K562 (cell line): Measurements from ENCODE around the gene ACACB. TPM values are rescaled to one million over a fixed set of nuclear protein-coding genes. Genes with fewer than 3 reads are reported as not detected.

ENCODE experiments used
- CTBP1 ChIP-seq: fragments of 450-650 bp; IDR thresholded peaks from 2 replicates; pipeline ENCODE4 v1.6.1; 2016; ENCODE audit warnings: borderline replicate concordance
- CXXC5 ChIP-seq: fragments of 250-450 bp; sonication (Bioruptor Pico); IDR thresholded peaks from 2 replicates; pipeline ENCODE4 v1.8.0; 2022; ENCODE audit warnings: inconsistent platforms, mild to moderate bottlenecking, moderate library complexity
- ELF1 ChIP-seq: fragments of 200-800 bp; sonication (Bioruptor generic); IDR thresholded peaks from 2 replicates; pipeline ENCODE4 v1.6.1; 2016; ENCODE audit warnings: missing genetic modification characterization, missing compliant biosample characterization
- ETS2 ChIP-seq: IDR thresholded peaks from 2 replicates; pipeline ENCODE4 v1.6.1; 2016; ENCODE audit warnings: borderline replicate concordance, missing genetic modification characterization, mild to moderate bottlenecking, moderate library complexity, missing compliant biosample characterization; ENCODE audit not compliant: poor library complexity, severe bottlenecking
- FOXK2 ChIP-seq, 2 experiments: fragments of 450-650 bp; IDR thresholded peaks in 1 of 2; conservative IDR thresholded peaks in 1 of 2; 2 replicates each; pipeline ENCODE4 v1.6.1; 2016; ENCODE audit warnings: low read depth in 2 of 2, mild to moderate bottlenecking in 1 of 2
- FUS ChIP-seq: fragments of 200-400 bp; formaldehyde crosslinking; optimal IDR thresholded peaks from 2 replicates; pipeline ENCODE3; 2017; ENCODE audit warnings: low read depth, low read length
- JUNB ChIP-seq: fragments of 450-650 bp; formaldehyde crosslinking; conservative IDR thresholded peaks from 2 replicates; pipeline ENCODE4 v1.4.0; 2020; ENCODE audit warnings: mild to moderate bottlenecking
- KAT7 ChIP-seq: sonication (generic); formaldehyde crosslinking; IDR thresholded peaks from 2 replicates; pipeline ENCODE4 v1.8.0; 2022; ENCODE audit warnings: missing genetic modification reagents, mild to moderate bottlenecking, borderline replicate concordance
- KDM1A ChIP-seq, 2 experiments: fragments of 450-650 bp; IDR thresholded peaks; 2 replicates each; pipeline ENCODE4 v1.6.1; 2016; ENCODE audit warnings: mild to moderate bottlenecking in 2 of 2
- L3MBTL2 ChIP-seq: fragments of 450-650 bp; IDR thresholded peaks from 2 replicates; pipeline ENCODE4 v1.6.1; 2016; ENCODE audit warnings: mild to moderate bottlenecking, moderate library complexity
- OTX1 ChIP-seq: fragments of 450-650 bp; formaldehyde crosslinking; IDR thresholded peaks from 2 replicates; pipeline ENCODE4 v1.4.0; 2022; ENCODE audit warnings: mild to moderate bottlenecking
- POLR2AphosphoS2 ChIP-seq: IDR thresholded peaks from 2 replicates; pipeline ENCODE4 v1.6.1; 2012; ENCODE audit warnings: low read length, improper control_type of control experiment
- RAD51 ChIP-seq: fragments of 450-650 bp; IDR thresholded peaks from 2 replicates; pipeline ENCODE4 v1.7.1; 2016; ENCODE audit warnings: low read depth, mild to moderate bottlenecking, borderline replicate concordance
- RFX7 ChIP-seq: fragments of 250-450 bp; sonication (Bioruptor Pico); IDR thresholded peaks from 2 replicates; pipeline ENCODE4 v1.5.1; 2021; ENCODE audit warnings: mild to moderate bottlenecking
- SMAD1 ChIP-seq: fragments of 150-350 bp; IDR thresholded peaks from 2 replicates; pipeline ENCODE4 v1.6.1; 2014; ENCODE audit warnings: low read length, low read depth; ENCODE audit not compliant: partially characterized antibody
- SRSF7 ChIP-seq: fragments of 200-400 bp; formaldehyde crosslinking; optimal IDR thresholded peaks from 2 replicates; pipeline ENCODE3; 2017; ENCODE audit warnings: mild to moderate bottlenecking, low read depth, low read length
- THAP12 ChIP-seq: fragments of 250-450 bp; sonication (Bioruptor Pico); IDR thresholded peaks from 2 replicates; pipeline ENCODE4 v1.9.0; 2021; ENCODE audit warnings: mild to moderate bottlenecking, inconsistent platforms
- THRA ChIP-seq: fragments of 450-650 bp; IDR thresholded peaks from 2 replicates; pipeline ENCODE4 v1.6.1; 2017; ENCODE audit warnings: mild to moderate bottlenecking, moderate library complexity
- XRCC4 ChIP-seq: IDR thresholded peaks from one replicate; pipeline ENCODE4 v1.6.1; 2011; ENCODE audit not compliant: insufficient read depth, insufficient read length; ENCODE audit errors: extremely low read depth
- YBX1 ChIP-seq: fragments of 450-650 bp; IDR thresholded peaks from 2 replicates; pipeline ENCODE4 v1.7.1; 2016; ENCODE audit warnings: mild to moderate bottlenecking
- ZNF134 ChIP-seq: fragments of 250-450 bp; sonication (Bioruptor Pico); conservative IDR thresholded peaks from 2 replicates; pipeline ENCODE4 v1.4.0; 2020
- ZNF324 ChIP-seq: fragments of 250-450 bp; sonication (Bioruptor Pico); IDR thresholded peaks from 2 replicates; pipeline ENCODE4 v1.4.0; 2020; ENCODE audit warnings: mild to moderate bottlenecking
- polyA plus RNA-seq, 8 experiments: library from polyadenylated mRNA; depleted of rRNA in 4 of 8; stranded (reverse) in 5 of 8; unstranded in 3 of 8; fragments of >200 nt; fragmentation: Nextera tagmentation in 2 of 8; fragmentation: Illumina TruSeq in 1 of 8; extraction: Ambion mirVana in 2 of 8; extraction: Trizol in 1 of 8; gene quantifications; 2 replicates each; pipeline versions ENCODE4 v1.2.1 to v1.2.3, GENCODE V29; 2011 to 2014; ENCODE audit warnings: inconsistent platforms in 1 of 8, missing spikeins in 1 of 8
- total RNA-seq, 7 experiments: library from RNA; depleted of rRNA in 6 of 7; stranded (reverse); fragments of >200 nt in 6 of 7; fragmentation: Illumina TruSeq in 2 of 7; extraction: Trizol in 2 of 7; gene quantifications; 2 replicates each; pipeline versions ENCODE4 v1.2.1 to v1.2.3, GENCODE V29; 2011 to 2021; ENCODE audit warnings: low replicate concordance in 1 of 7

The ACACB gene
- total and polyA plus RNA-seq, 9 of the 15 experiments (the other 6 are each of a cell fraction or from before 2014, with no cell fraction given): 0.10 to 2.5 (median 0.83) TPM

- TF ChIP-seq L3MBTL2 (peak; percentile 76), ETS2 (tag) (no peak), KDM1A (IDR thresholded peaks at IDR 0.05) (no peak), FUS (no peak), SMAD1 (no peak), SRSF7 (no peak), ZNF324 (CRISPR knock-in tag) (no peak), JUNB (no peak), YBX1 (no peak), KAT7 (CRISPR knock-in tag) (no peak), RFX7 (CRISPR knock-in tag) (no peak), FOXK2 (conservative IDR thresholded peaks at IDR 0.05 in 1 of 2, IDR thresholded peaks at IDR 0.05 in 1 of 2; ENCODE audit: low read depth in 2 of 2) (peak; percentile 87 to 90), ZNF134 (CRISPR knock-in tag) (no peak), THRA (no peak), THAP12 (CRISPR knock-in tag) (no peak), ELF1 (no peak), CTBP1 (no peak), POLR2AphosphoS2 (no peak), OTX1 (CRISPR knock-in tag) (no peak), RAD51 (peak; percentile 59; the same call in 1 of the 2 replicates), CXXC5 (CRISPR knock-in tag) (peak; percentile 6; the same call in 1 of the 2 replicates), XRCC4 (no peak)
Observed at GRCh38 chr12:109097435-109098182, 18.8 kb upstream of the ACACB start, which contains the start of gene UNG (continued).
